ENCODE results near the gene MSLN.
"Not testable (repeated sequence)": the region's sequence is repeated elsewhere in the genome, so short reads cannot be mapped to it uniquely, and the experiment has no call there.

The MSLN gene

GRCh38 chr16:770411-770810 lies 9.9 kb downstream of the MSLN start:
- DNase-seq (ENCODE audit: insufficient read length, low spot score): no peak
- no peak for FAIRE-seq

GRCh38 chr16:772959-773358 lies 12.4 kb downstream of the MSLN start:
- no peak for DNase-seq (ENCODE audit: insufficient read length, low spot score)
- FAIRE-seq: peak; percentile 28

- DNase-seq (ENCODE audit: insufficient read length, low spot score) (no peak), FAIRE-seq (no peak)
Observed at GRCh38 chr16:774086-775001, 13.8 kb downstream of the MSLN start.

DNA sequence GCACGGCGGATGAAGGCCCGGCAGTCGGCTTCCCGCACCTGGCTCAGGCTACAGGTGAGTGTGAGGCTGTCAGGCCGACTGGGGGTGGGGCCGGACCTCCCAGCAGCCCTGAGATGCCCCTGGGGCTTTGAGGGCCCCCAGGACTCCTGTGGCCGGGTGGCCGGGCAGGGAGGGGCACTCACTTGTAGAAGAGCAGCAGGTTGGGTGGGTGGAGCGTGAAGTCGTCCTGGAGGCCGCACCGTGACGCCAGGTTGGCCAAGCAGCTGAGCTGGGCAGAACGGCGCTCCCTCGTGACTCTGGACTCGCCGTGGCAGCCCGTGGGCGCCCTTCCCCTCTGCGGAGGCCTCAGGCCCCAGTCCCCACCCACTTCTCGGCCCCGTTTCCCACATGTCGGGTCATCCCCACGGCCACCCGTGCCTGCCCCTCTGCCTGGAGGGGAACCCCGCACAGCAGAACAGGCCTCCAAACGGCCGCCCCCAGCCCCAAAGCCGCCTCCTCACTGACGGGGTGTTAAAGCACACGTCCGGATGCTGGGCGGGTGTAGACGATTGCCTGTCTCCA lies 14.8 kb downstream of the MSLN start:
- DNase-seq (ENCODE audit: insufficient read length, low spot score) (no peak), FAIRE-seq (no peak)

- not testable (repeated sequence) for DNase-seq (ENCODE audit: insufficient read length, low spot score); FAIRE-seq
Observed at GRCh38 chr16:776298-776697, 15.8 kb downstream of the MSLN start.

DNA sequence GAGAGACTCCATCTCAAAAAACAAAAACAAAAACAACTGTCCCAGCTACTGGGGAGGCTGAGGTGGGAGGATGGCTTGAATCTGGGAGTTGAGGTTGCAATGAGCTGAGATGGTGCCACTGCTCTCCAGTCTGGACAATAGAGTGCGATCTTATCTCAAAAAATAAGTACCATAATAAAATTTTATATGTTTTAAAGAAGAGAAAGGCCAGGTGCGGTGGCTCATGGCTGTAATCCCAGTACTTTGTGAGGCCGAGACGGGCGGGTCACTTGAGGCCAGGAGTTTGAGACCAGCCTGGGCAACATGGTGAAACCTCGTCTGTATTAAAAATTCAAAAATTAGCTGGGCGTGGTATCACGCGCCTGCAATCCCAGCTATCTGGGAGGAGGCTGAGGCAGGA lies 16.3 kb downstream of the MSLN start:
- DNase-seq (ENCODE audit: insufficient read length, low spot score): no peak
- FAIRE-seq: no peak

- DNase-seq (ENCODE audit: insufficient read length, low spot score) (no peak), FAIRE-seq (no peak)
Observed at GRCh38 chr16:777826-778225, 17.3 kb downstream of the MSLN start.

GRCh38 chr16:778447-778846 lies 17.9 kb downstream of the MSLN start:
- FAIRE-seq (no peak), DNase-seq (ENCODE audit: insufficient read length, low spot score) (no peak)

GRCh38 chr16:778909-779527 lies 18.5 kb downstream of the MSLN start:
- DNase-seq (ENCODE audit: insufficient read length, low spot score) (no peak), FAIRE-seq (peak; percentile 28)

DNA sequence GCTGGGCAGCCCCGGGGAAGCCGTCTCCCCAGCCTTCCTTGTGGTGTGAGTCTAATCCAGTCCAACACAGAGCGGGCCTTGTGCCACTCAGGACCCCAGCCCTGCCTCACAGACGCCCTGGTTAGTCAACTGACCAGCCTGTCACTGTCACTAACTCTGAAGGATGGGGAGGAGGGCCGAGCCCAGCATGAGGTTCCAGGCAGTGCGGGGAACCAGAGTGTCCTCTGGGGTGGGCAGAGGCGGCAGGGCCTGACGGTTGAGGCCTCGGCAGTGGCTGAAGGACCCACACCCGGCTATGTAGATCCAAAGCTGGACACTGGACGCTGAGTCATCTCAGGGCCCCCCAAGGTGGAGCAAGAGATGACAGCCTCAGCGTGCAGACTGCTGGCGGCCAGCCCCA lies 19.0 kb downstream of the MSLN start:
- no peak for FAIRE-seq
- DNase-seq (ENCODE audit: insufficient read length, low spot score): no peak

GRCh38 chr16:780296-780695 lies 19.8 kb downstream of the MSLN start:
- FAIRE-seq (peak; percentile 96), DNase-seq (ENCODE audit: insufficient read length, low spot score) (no peak)

- FAIRE-seq: no peak
Observed at GRCh38 chr16:781346-782010, 20.9 kb downstream of the MSLN start.

DNA sequence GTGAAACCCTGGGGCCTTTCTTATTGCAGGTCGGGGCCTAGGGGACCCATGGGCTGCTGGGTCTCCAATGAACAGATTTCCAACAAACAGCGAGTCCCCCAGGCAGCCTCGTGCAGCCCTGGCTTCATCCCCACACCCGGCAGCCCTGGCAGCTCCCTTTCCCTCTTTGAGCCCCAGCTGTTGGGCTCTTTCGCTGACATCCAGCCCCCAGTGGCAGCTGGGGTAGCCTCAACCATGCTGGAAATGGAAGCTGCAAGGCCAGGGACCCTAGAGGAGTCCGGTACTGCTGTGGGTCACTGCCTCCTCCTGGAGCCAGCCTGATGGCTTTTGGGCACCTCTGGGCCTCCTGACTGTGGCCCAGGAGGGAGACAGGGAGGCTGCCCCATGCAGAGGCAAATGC lies 21.7 kb downstream of the MSLN start:
- DNase-seq (ENCODE audit: insufficient read length, low spot score): no peak
- no peak for FAIRE-seq

More at GRCh38 chr16:781346-782010, 20.9 kb downstream of the MSLN start:
- no peak for DNase-seq (ENCODE audit: insufficient read length, low spot score)

- DNase-seq (ENCODE audit: insufficient read length, low spot score) (no peak), FAIRE-seq (no peak)
Observed at GRCh38 chr16:782766-783403, 22.4 kb downstream of the MSLN start.

GRCh38 chr16:783404-784161 lies 23.0 kb downstream of the MSLN start:
- no peak for FAIRE-seq
- DNase-seq (ENCODE audit: insufficient read length, low spot score): no peak

DNA sequence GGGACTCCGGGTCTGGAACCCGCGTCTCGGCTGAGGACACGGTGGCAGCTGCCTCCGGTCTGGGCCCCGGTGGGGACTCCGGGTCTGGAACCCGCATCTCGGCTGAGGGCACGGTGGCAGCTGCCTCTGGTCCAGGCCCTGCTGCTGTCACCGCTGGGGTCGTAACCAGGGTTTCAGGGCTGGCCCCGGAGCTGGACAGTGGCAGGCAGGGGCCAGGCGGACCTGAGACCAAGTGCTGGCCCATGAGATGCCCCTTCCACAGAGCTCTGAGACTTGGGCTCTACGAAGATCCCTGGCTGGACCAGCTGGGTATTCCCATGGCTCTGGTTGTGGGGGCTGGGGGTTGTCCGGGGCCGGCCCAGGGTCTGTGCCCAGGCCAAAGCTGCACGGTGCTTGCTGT lies 23.9 kb downstream of the MSLN start:
- DNase-seq (ENCODE audit: insufficient read length, low spot score): no peak
- FAIRE-seq: no peak

- FAIRE-seq: no peak
- no peak for DNase-seq (ENCODE audit: insufficient read length, low spot score)
Observed at GRCh38 chr16:785563-786535, 25.3 kb downstream of the MSLN start.

- FAIRE-seq: no peak
- DNase-seq (ENCODE audit: insufficient read length, low spot score): no peak
Observed at GRCh38 chr16:787321-787966, 26.9 kb downstream of the MSLN start.

All from HTR-8/SVneo (cell line).